B cell (primary cell): Measurements from ENCODE around the gene FAM76A.

Experiments used
- CTCF ChIP-seq: fragments of 200-600 bp; IDR thresholded peaks from one replicate; pipeline ENCODE4 v1.8.0; 2022; ENCODE audit warnings: antibody characterized with exemption, mild to moderate bottlenecking
- EZH2 ChIP-seq: IDR thresholded peaks from 2 replicates; pipeline ENCODE4 v1.6.1; 2012; ENCODE audit warnings: borderline replicate concordance, low read depth, mild to moderate bottlenecking, moderate library complexity, low read length; ENCODE audit not compliant: insufficient read depth, poor library complexity, severe bottlenecking

DNA sequence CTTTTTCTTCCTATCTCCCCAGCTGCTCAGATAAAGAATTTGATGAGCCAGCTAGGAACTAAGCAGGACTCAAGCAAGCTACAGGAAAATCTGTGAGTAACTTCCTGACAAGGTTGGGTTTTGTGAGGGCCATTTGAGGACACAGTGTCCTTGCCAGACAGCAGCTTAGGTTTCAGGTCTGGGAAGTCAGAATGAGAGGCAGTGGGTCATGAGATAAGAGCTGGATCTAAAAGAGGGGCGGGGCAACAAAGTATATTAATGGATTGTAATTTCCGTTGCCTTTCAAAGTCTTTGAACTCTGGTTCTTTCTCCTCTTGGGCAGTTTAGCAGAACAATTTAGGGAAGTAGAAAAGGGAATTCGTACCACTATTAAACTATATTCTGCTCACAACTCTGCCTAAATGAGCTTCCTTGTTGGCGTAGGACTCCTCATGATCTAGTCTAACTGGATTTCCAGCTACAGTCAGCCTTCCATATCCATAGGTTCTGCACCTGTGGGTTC lies 63.8 kb downstream of the FAM76A start:
- TF ChIP-seq CTCF (no peak), EZH2 (no peak)
